A673 (cell line): ENCODE measurements around the gene ILRUN.

Source experiments
- CTCF ChIP-seq: fragments of 300-800, 200-600 bp; sonication (generic); conservative IDR thresholded peaks from 2 replicates; pipeline ENCODE4 v1.5.1; 2017; ENCODE audit warnings: low read depth, mild to moderate bottlenecking, antibody characterized with exemption, low read length, moderate library complexity, mixed read lengths
- EZH2 ChIP-seq: fragments of 200-600 bp; sonication (generic); IDR thresholded peaks from 2 replicates; pipeline ENCODE4 v1.6.1; 2017; ENCODE audit warnings: borderline replicate concordance, low read depth, mild to moderate bottlenecking, mixed read lengths, antibody characterized with exemption, low read length; ENCODE audit not compliant: poor library complexity, severe bottlenecking

GRCh38 chr6:34722451-34722850 lies 25.9 kb upstream of the ILRUN start:
- no peak for TF ChIP-seq CTCF
- no peak for TF ChIP-seq EZH2
